AG04450 (cell line): ENCODE data around the gene SLC39A9. TPM values are rescaled to one million over a fixed set of nuclear protein-coding genes. Genes with fewer than 3 reads are reported as not detected.

ENCODE experiments used
- CTCF ChIA-PET: fragments of 300-600, 350-600 bp; formaldehyde crosslinking; extraction: SDS; loops from one replicate; lab custom pipeline; 2022; ENCODE audit warnings: antibody characterized with exemption, inconsistent platforms; lab: Charles Lee
- POLR2A ChIA-PET: fragments of 350-600 bp; formaldehyde crosslinking; extraction: SDS; loops from one replicate; lab custom pipeline; 2021; ENCODE audit warnings: antibody characterized with exemption, inconsistent platforms; lab: Yijun Ruan, JAX
- DNase-seq: peaks from one replicate; pipeline ENCODE4 v3.0.0-alpha.2; 2011; ENCODE audit warnings: low read depth, low spot score
- H3K27ac ChIP-seq: one replicate; pipeline ENCODE4 v1.5.1; 2012; ENCODE audit warnings: low read depth, low read length, control low read depth
- H3K27me3 ChIP-seq: one replicate; pipeline ENCODE4 v1.6.0; 2012; ENCODE audit warnings: low read length; ENCODE audit not compliant: control insufficient read depth, insufficient read depth
- H3K4me3 ChIP-seq: 2 replicates; pipeline ENCODE4 v1.5.1; 2011; ENCODE audit warnings: mild to moderate bottlenecking, low read depth, low read length, control low read depth
- H3K9me3 ChIP-seq: 2 replicates; pipeline ENCODE4 v1.5.1; 2012; ENCODE audit warnings: low read length; ENCODE audit not compliant: control insufficient read depth, insufficient read depth
- CTCF ChIP-seq: IDR thresholded peaks from 2 replicates; pipeline ENCODE4 v1.5.1; 2011; ENCODE audit warnings: low read depth, low read length, control low read depth, inconsistent platforms
- polyA plus RNA-seq: library from polyadenylated mRNA; depleted of rRNA; stranded (reverse); fragments of >200 nt; gene quantifications from 2 replicates; pipeline ENCODE4 v1.2.3, GENCODE V29; 2011

The SLC39A9 gene
- polyA plus RNA-seq, 1 experiment, result 82.2 TPM

GRCh38 chr14:69373104-69373503 lies 25.4 kb upstream of the SLC39A9 start:
- ChIA-PET CTCF (no interaction called here), POLR2A (no interaction called here)
- Histone ChIP-seq H3K4me3 (no peak overlapping the region), H3K27me3 (no peaks in the 10 kb centered on the region), H3K27ac (no peak overlapping the region), H3K9me3 (no peaks in the 10 kb centered on the region)
- TF ChIP-seq CTCF, result no peak
- DNase-seq, result no peak

DNA sequence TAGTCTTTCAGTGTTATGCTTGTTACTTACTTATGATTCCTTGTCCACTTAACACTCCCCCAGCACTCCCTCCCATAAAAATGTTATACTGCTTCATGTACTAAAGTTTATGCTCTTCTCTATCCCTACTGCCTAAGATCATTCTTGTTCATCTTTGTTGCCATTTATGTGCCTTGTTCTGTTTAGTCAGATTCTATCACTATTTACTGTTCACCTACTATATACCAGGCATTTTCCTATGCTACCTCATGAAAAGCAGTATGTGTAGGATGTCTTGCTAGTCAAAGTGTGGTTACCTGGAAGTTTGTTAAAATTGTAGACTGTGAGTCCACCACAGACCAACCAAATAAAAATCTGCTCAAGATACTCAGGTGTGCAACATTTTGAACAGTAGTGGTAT lies 24.3 kb upstream of the SLC39A9 start:
- CTCF ChIA-PET, result no interaction called here

GRCh38 chr14:69375182-69375581 lies 23.3 kb upstream of the SLC39A9 start:
- no peak overlapping the region for H3K27ac ChIP-seq
- no peaks in the 10 kb centered on the region for H3K27me3 ChIP-seq
- no peaks in the 10 kb centered on the region for H3K9me3 ChIP-seq
- ChIA-PET CTCF (no interaction called here), POLR2A (no interaction called here)
- no peak for TF ChIP-seq CTCF
- no peak for DNase-seq
- H3K4me3 ChIP-seq, result no peak overlapping the region

More for the DNA sequence above, 24.3 kb upstream of the SLC39A9 start:
- DNase-seq, result no peak
- no peaks in the 10 kb centered on the region for H3K9me3 ChIP-seq
- no peak for TF ChIP-seq CTCF
- POLR2A ChIA-PET, result no interaction called here
- no peaks in the 10 kb centered on the region for H3K27me3 ChIP-seq
- no peak overlapping the region for H3K4me3 ChIP-seq
- no peak overlapping the region for H3K27ac ChIP-seq

DNA sequence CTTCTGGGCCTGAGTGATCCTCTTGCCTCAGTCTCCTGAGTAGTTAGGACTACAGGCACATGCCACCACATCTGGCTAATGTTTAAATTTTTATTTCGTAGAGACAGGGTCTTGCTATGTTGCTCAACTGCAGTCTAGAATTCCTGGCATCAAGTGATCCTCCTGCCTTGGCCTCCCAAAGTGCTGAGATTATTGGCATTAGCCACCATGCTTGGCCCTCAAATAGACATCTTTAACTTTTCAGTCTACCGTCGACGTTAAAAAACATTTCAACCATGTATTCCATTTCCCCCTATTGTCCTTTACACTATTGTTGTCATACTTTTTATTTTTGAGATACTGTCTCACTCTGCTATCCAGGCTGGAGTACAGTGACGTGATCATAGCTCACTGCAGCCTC lies 22.8 kb upstream of the SLC39A9 start:
- ChIA-PET CTCF (interaction anchor here (1.2 kb wide), 1 partner anchor 133 kb away, joined by 3 read pairs; no protein-coding TSS in a partner anchor), POLR2A (interaction anchor here (0.6 kb wide), 1 partner anchor 91 kb away, joined by 3 read pairs; no protein-coding TSS in a partner anchor)
- Histone ChIP-seq H3K9me3 (no peaks in the 10 kb centered on the region), H3K27ac (no peak overlapping the region), H3K4me3 (no peak overlapping the region), H3K27me3 (no peaks in the 10 kb centered on the region)
- DNase-seq, result no peak
- no peak for TF ChIP-seq CTCF

DNA sequence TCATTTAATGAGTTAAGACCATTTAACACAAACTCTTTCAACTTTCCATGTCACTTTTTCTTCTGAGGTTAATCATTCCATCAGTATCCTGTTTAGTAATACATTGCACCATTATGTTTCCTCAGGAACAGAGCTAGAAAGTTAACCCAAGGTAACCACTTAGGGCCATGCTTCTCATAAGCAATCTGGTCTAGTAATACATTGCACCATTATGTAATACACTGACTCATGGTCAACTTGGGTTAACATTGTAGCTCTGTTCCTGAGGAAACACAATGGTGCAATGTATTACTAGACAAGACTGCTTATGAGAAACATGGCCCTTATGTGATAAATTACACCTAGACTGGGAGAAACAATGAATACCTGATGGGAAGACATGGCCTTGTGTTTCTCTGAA lies 22.1 kb upstream of the SLC39A9 start:
- TF ChIP-seq CTCF, result no peak
- POLR2A ChIA-PET, result interaction anchor here (0.6 to 0.8 kb wide), 3 partner anchors 17 to 90 kb away, joined by 3 read pairs; partner anchors contain the start of genes ERH and SLC39A9
- H3K4me3 ChIP-seq, result no peak overlapping the region
- CTCF ChIA-PET, result interaction anchor here (1.2 kb wide), 1 partner anchor 134 kb away, joined by 3 read pairs; no protein-coding TSS in a partner anchor
- no peaks in the 10 kb centered on the region for H3K9me3 ChIP-seq
- no peak for DNase-seq
- H3K27ac ChIP-seq, result no peak overlapping the region
- no peaks in the 10 kb centered on the region for H3K27me3 ChIP-seq
